ENCODE data around the gene SERF1A. TPM values are rescaled to one million over a fixed set of nuclear protein-coding genes. Genes with fewer than 3 reads are reported as not detected.

SERF1A gene
- 27.3 TPM for total RNA-seq

DNA sequence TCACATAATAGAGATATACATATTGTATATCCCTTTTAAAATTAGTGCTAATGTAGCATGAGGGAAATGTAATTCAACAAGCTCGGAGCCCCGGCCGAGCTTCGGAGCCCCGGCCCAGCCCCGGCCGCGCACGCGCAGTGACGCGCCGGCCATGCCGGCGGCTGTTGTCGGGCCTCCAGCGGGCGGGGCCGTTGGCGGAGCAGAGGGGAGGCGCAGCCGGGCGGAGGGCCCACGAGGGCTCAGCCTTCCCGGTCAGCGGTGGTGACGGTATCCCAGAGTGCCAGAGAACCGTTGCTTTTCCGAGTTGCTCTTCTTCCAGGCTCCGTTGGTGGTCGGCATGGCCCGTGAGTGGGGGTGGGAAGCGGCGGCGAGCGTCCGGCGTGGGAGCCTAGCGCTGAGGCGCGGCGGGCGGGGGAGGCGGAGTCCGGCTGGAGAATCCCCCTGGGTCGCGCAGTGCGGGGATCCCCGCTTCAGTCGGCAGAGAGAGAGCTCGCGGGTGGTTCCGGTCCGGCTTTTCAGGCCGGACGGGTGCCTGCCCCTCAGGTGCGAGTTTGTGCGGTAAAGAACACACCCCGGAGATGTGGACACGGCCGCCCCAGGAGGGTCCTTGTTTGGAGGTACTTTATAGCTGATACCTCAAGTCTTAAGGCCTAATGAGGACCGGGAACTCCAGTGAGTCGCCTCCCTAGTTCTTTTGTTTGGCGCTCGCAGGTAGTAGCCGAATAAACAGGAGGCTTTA, at the start of gene SERF1A:
SERF1A (plus strand) TSS at position 137 of the 739 bp plus-strand sequence; CDS start at position 338, 201 bp downstream.

Other genes starting within 250 kb of the SERF1A start
- gene SMN1, start 24.4 kb downstream of the SERF1A start, total RNA-seq, result 40.9 TPM
- gene NAIP, start 124.7 kb downstream of the SERF1A start, total RNA-seq, result 32.2 TPM
- gene GTF2H2, start 167.0 kb downstream of the SERF1A start, total RNA-seq, result 84.5 TPM